MM.1S (cell line): ENCODE results near the gene POLG2.

Experiments used
- DNase-seq: peaks from one replicate; pipeline ENCODE4 v3.0.0-alpha.2; 2015
- H2AFZ ChIP-seq: fragments of 300-600 bp; sonication (generic); 2 replicates; pipeline ENCODE4 v1.6.0; 2016; ENCODE audit warnings: antibody characterized with exemption, low read length
- H3F3A ChIP-seq: fragments of 300-600 bp; sonication (generic); 2 replicates; pipeline ENCODE4 v1.6.1; 2016; ENCODE audit warnings: mild to moderate bottlenecking, antibody characterized with exemption, low read length, moderate library complexity, mixed read lengths; ENCODE audit not compliant: insufficient read depth
- H3K27ac ChIP-seq: fragments of 300-600 bp; sonication (generic); 2 replicates; pipeline ENCODE4 v1.5.1; 2016; ENCODE audit warnings: mild to moderate bottlenecking, low read length
- H3K27me3 ChIP-seq: fragments of 300-600 bp; sonication (generic); replicated peaks from 2 replicates; pipeline ENCODE4 v1.6.0; 2016; ENCODE audit warnings: low read length; ENCODE audit not compliant: insufficient read depth
- H3K36me3 ChIP-seq: fragments of 300-600 bp; sonication (generic); replicated peaks from 2 replicates; pipeline ENCODE4 v1.6.1; 2016; ENCODE audit warnings: mild to moderate bottlenecking, low read length, mixed read lengths; ENCODE audit not compliant: insufficient read depth
- H3K4me1 ChIP-seq: fragments of 300-600 bp; sonication (generic); 2 replicates; pipeline ENCODE4 v1.6.1; 2016; ENCODE audit warnings: low read length, mixed read lengths
- H3K4me2 ChIP-seq: fragments of 300-600 bp; sonication (generic); 2 replicates; pipeline ENCODE4 v1.6.0; 2016; ENCODE audit warnings: low read depth, low read length
- H3K4me3 ChIP-seq: fragments of 300-600 bp; sonication (generic); 2 replicates; pipeline ENCODE4 v1.5.1; 2016; ENCODE audit warnings: low read length, mixed read lengths
- H3K79me2 ChIP-seq: fragments of 300-600 bp; sonication (generic); 2 replicates; pipeline ENCODE4 v1.6.1; 2016; ENCODE audit warnings: mixed run types, low read length, mixed read lengths
- H3K9ac ChIP-seq: fragments of 300-600 bp; sonication (generic); 2 replicates; pipeline ENCODE4 v1.6.1; 2016; ENCODE audit warnings: low read length, mixed read lengths
- H3K9me2 ChIP-seq: fragments of 300-600 bp; sonication (generic); replicated peaks from 2 replicates; pipeline ENCODE4 v1.6.1; 2016; ENCODE audit warnings: mild to moderate bottlenecking, low read length, mixed read lengths; ENCODE audit not compliant: insufficient read depth
- H3K9me3 ChIP-seq: fragments of 300-600 bp; sonication (generic); replicated peaks from 2 replicates; pipeline ENCODE4 v1.6.1; 2016; ENCODE audit warnings: mild to moderate bottlenecking, low read length, mixed read lengths; ENCODE audit not compliant: insufficient read depth
- H4K20me1 ChIP-seq: fragments of 300-600 bp; sonication (generic); 2 replicates; pipeline ENCODE4 v1.6.1; 2016; ENCODE audit warnings: mild to moderate bottlenecking, low read length, moderate library complexity, mixed read lengths; ENCODE audit not compliant: insufficient read depth
- CTCF ChIP-seq: fragments of 300-600 bp; sonication (generic); IDR thresholded peaks from 2 replicates; pipeline ENCODE4 v1.5.1; 2016; ENCODE audit warnings: antibody characterized with exemption, low read length, mixed read lengths
- EZH2 ChIP-seq: fragments of 300-600 bp; sonication (generic); optimal IDR thresholded peaks from 2 replicates; pipeline ENCODE3; 2017; ENCODE audit warnings: low read depth, mild to moderate bottlenecking, antibody characterized with exemption, low read length, mixed read lengths
- EZH2phosphoT487 ChIP-seq: fragments of 300-600 bp; sonication (generic); IDR thresholded peaks from 2 replicates; pipeline ENCODE4 v1.6.1; 2018; ENCODE audit warnings: antibody characterized with exemption, low read length

POLG2 gene

GRCh38 chr17:64458756-64459155 is 38.1 kb downstream of the POLG2 start:
- Histone ChIP-seq H4K20me1 (no peaks in the 10 kb centered on the region), H3K9ac (no peak overlapping the region), H3K27me3 (no peaks in the 10 kb centered on the region), H3K79me2 (no peaks in the 10 kb centered on the region), H3K4me2 (no peak overlapping the region), H3F3A (no peaks in the 10 kb centered on the region), H3K27ac (no peak overlapping the region), H3K4me3 (no peak overlapping the region), H2AFZ (no peak overlapping the region), H3K4me1 (peaks cover 12% of the 10 kb centered on the region; the same call in 1 of the 2 replicates), H3K9me2 (no peaks in the 10 kb centered on the region), H3K9me3 (no peaks in the 10 kb centered on the region), H3K36me3 (no peaks in the 10 kb centered on the region)
- no peak for DNase-seq
- TF ChIP-seq CTCF (no peak), EZH2 (no peak), EZH2phosphoT487 (no peak)

GRCh38 chr17:64457156-64457555 is 39.7 kb downstream of the POLG2 start:
- Histone ChIP-seq H3K4me3 (no peak overlapping the region), H3K9me3 (no peaks in the 10 kb centered on the region), H3K36me3 (no peaks in the 10 kb centered on the region), H3K79me2 (no peaks in the 10 kb centered on the region), H3K4me1 (peaks cover 12% of the 10 kb centered on the region; the same call in 1 of the 2 replicates), H3F3A (no peaks in the 10 kb centered on the region), H3K27ac (no peak overlapping the region), H3K4me2 (no peak overlapping the region), H4K20me1 (no peaks in the 10 kb centered on the region), H3K27me3 (no peaks in the 10 kb centered on the region), H3K9ac (no peak overlapping the region), H3K9me2 (no peaks in the 10 kb centered on the region), H2AFZ (no peak overlapping the region)
- DNase-seq = no peak
- TF ChIP-seq EZH2phosphoT487 (no peak), EZH2 (no peak), CTCF (no peak)

- DNase-seq = peak; percentile 51
- no peaks in the 10 kb centered on the region for H3K9me3 ChIP-seq
- H3K4me2 ChIP-seq = no peak overlapping the region
- no peaks in the 10 kb centered on the region for H3K36me3 ChIP-seq
- no peaks in the 10 kb centered on the region for H3F3A ChIP-seq
- peaks cover 12% of the 10 kb centered on the region; the same call in 1 of the 2 replicates for H3K4me1 ChIP-seq
- H4K20me1 ChIP-seq = no peaks in the 10 kb centered on the region
- no peaks in the 10 kb centered on the region for H3K9me2 ChIP-seq
- TF ChIP-seq CTCF (no peak), EZH2phosphoT487 (no peak), EZH2 (no peak)
- H3K79me2 ChIP-seq = no peaks in the 10 kb centered on the region
- 0 out of 2 replicates have a peak overlapping the region, but pooled peaks have one; percentile 25 for H2AFZ ChIP-seq
- no peak overlapping the region for H3K9ac ChIP-seq
- no peak overlapping the region for H3K4me3 ChIP-seq
- H3K27ac ChIP-seq = no peak overlapping the region
- H3K27me3 ChIP-seq = no peaks in the 10 kb centered on the region
These were observed 40.6 kb downstream of the POLG2 start for GRCh38 chr17:64455993-64456885.
